ENCODE results near the gene PCAT7.
"Not testable (repeated sequence)": the region's sequence is repeated elsewhere in the genome, so short reads cannot be mapped to it uniquely, and the experiment has no call there.

Gene PCAT7

GRCh38 chr9:94554439-94555331 is at the start of gene PCAT7:
PCAT7 (plus strand) TSS chr9:94555083.
- DNase-seq = peak; percentile 13

GRCh38 chr9:94506370-94506769 is 48.5 kb upstream of the PCAT7 start:
- DNase-seq = not testable (repeated sequence)

- no peak for DNase-seq
These were observed 47.2 kb upstream of the PCAT7 start for GRCh38 chr9:94507531-94508258.

- no peak for DNase-seq
These were observed 43.5 kb upstream of the PCAT7 start for GRCh38 chr9:94511134-94511954.

GRCh38 chr9:94511955-94512265 is 43.0 kb upstream of the PCAT7 start:
- DNase-seq = no peak

GRCh38 chr9:94514722-94515121 is 40.2 kb upstream of the PCAT7 start:
- DNase-seq = no peak

- no peak for DNase-seq
These were observed 37.6 kb upstream of the PCAT7 start for GRCh38 chr9:94517254-94517653.

GRCh38 chr9:94525396-94526035 is 29.4 kb upstream of the PCAT7 start:
- DNase-seq = no peak

GRCh38 chr9:94526271-94526670 is 28.6 kb upstream of the PCAT7 start:
- no peak for DNase-seq

- DNase-seq = no peak
These were observed 27.9 kb upstream of the PCAT7 start for GRCh38 chr9:94526951-94527350.

- no peak for DNase-seq
These were observed 26.0 kb upstream of the PCAT7 start for GRCh38 chr9:94528886-94529285.

- DNase-seq = no peak
These were observed 21.7 kb upstream of the PCAT7 start for GRCh38 chr9:94533155-94533554.

- DNase-seq = no peak
These were observed 21.3 kb upstream of the PCAT7 start for GRCh38 chr9:94533601-94534000.

GRCh38 chr9:94534901-94535300 is 20.0 kb upstream of the PCAT7 start:
- DNase-seq = no peak

- no peak for DNase-seq
These were observed 16.0 kb upstream of the PCAT7 start for GRCh38 chr9:94538908-94539307.

- DNase-seq = not testable (repeated sequence)
These were observed 10.5 kb upstream of the PCAT7 start for GRCh38 chr9:94544335-94544734.

- DNase-seq = no peak
These were observed 8.9 kb upstream of the PCAT7 start for GRCh38 chr9:94545940-94546339.

GRCh38 chr9:94553029-94553938 is 1.6 kb upstream of the PCAT7 start:
- DNase-seq = no peak

- DNase-seq = no peak
These were observed 825 bp upstream of the PCAT7 start for GRCh38 chr9:94554078-94554438.

- DNase-seq = no peak
These were observed 2.5 kb downstream of the PCAT7 start for GRCh38 chr9:94557376-94557775.

- no peak for DNase-seq
These were observed 5.4 kb downstream of the PCAT7 start for GRCh38 chr9:94560237-94560636.

GRCh38 chr9:94563548-94563947 is 8.7 kb downstream of the PCAT7 start:
- DNase-seq = no peak
